Epidermal melanocyte (primary cell): ENCODE measurements around the gene MRFAP1.

ENCODE experiments used
- DNase-seq: peaks from one replicate; pipeline ENCODE4 v3.0.0; 2011; ENCODE audit warnings: low spot score; ENCODE audit not compliant: insufficient read length

Gene MRFAP1

DNA sequence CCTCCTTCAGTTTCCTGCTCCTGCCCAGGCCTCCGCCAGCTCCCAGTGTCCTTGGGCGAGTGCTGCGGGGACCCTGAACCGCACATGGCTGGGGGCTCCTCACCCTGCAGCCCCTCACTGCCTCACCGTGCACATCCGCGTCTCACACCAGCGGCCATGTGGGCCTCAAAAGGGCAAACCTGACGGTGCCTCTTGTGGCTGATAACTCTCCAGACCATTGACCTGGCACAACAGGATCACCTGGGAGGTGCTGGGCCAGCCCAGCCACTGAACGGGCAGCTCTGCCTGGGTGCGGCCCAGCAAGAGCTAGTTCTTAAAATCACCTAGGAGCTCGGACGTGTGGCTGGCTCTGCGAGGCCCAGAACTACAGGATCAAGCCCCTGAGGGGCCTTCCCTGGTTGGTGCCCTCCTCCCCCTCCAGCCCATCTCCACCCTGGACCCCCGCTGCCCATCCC is 49.0 kb downstream of the MRFAP1 start:
- no peak for DNase-seq
